GM19452 (cell line): ENCODE measurements around the gene SMARCA1.
"Not testable (repeated sequence)": the region's sequence is repeated elsewhere in the genome, so short reads cannot be mapped to it uniquely, and the experiment has no call there.

ENCODE experiments used
- ATAC-seq: cut with Tn5 transposase; IDR thresholded peaks from one replicate; pipeline ENCODE4 v1.9.1; 2021; ENCODE audit not compliant: unreplicated experiment

Gene SMARCA1, protein sequence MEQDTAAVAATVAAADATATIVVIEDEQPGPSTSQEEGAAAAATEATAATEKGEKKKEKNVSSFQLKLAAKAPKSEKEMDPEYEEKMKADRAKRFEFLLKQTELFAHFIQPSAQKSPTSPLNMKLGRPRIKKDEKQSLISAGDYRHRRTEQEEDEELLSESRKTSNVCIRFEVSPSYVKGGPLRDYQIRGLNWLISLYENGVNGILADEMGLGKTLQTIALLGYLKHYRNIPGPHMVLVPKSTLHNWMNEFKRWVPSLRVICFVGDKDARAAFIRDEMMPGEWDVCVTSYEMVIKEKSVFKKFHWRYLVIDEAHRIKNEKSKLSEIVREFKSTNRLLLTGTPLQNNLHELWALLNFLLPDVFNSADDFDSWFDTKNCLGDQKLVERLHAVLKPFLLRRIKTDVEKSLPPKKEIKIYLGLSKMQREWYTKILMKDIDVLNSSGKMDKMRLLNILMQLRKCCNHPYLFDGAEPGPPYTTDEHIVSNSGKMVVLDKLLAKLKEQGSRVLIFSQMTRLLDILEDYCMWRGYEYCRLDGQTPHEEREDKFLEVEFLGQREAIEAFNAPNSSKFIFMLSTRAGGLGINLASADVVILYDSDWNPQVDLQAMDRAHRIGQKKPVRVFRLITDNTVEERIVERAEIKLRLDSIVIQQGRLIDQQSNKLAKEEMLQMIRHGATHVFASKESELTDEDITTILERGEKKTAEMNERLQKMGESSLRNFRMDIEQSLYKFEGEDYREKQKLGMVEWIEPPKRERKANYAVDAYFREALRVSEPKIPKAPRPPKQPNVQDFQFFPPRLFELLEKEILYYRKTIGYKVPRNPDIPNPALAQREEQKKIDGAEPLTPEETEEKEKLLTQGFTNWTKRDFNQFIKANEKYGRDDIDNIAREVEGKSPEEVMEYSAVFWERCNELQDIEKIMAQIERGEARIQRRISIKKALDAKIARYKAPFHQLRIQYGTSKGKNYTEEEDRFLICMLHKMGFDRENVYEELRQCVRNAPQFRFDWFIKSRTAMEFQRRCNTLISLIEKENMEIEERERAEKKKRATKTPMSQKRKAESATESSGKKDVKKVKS

DNA sequence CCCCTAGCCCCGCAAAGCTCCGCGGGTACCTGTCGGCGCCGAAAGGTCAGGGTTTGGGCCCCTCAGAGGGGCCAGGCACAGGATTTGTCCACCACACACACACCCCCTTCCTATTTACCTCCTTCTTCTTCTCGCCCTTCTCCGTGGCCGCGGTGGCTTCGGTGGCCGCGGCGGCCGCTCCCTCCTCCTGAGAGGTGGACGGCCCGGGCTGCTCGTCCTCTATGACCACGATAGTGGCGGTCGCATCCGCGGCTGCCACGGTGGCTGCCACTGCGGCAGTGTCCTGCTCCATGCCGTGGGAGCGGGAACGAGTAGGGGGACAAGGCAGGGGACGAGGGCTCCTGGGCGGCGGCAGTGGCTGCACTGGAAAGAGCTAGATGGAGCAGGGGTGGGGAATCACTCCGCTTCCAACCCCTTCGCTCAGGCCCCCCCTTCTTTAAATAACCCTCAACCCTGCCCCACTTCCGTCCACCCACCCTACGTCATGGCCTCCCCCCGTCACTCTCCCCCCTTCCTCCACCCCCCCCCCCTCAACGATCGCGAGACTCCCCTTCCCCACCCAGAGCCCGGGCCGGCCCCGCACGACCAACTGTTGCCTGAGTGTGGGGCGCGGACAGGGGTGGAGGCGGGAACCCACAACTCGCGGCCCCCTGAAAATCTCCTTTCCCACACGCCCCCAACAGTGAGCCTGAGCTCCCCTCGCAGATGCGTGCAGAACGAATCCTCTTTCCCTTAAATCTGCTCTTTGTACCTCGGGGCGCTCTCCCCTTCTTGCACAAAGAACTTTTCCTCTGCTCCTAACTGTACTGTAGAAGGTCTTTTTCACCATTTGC is at the start of gene SMARCA1:
SMARCA1 (minus strand) TSS at position 412 of the 833 bp plus-strand sequence; CDS start at position 292, 120 bp downstream.
- ATAC-seq = no peak

DNA sequence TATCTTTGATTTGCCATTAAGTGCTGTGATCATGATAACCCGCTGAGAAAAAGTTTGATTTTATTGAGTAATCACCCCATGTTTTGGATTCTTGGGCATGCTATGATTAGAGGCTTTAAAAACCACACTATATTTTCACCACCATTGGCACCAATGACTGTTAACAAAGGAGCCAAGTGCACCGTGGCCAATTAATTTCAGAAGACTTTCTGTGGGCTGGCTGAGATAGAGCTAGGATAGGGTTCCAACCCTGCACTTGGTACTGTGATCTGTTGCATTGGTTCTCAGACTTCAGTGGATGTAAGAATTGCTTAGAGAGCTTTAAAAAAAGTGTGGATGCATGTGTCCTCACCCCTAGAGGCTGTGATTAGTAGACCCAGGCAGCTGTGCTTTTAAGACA is 49.1 kb upstream of the SMARCA1 start:
- ATAC-seq = no peak

DNA sequence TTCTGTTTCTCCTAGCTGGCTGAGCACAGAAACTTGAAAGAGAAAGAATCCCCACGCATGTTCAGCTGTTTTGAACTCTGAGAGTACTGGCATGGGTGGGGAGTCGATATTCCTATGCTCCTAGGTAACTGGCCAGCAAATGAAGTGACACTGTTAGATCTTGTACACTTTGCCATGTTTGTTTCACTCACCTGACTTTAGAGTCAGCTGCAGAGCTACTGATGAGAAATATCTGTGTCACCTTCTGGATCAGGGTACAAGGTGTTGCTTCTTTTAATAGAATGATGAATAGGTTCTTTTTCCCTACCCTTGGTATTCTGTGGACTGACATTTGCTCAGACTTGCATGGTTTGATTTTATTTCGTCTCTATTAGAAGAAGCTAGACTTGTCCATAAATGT is 45.1 kb upstream of the SMARCA1 start:
- ATAC-seq = no peak

DNA sequence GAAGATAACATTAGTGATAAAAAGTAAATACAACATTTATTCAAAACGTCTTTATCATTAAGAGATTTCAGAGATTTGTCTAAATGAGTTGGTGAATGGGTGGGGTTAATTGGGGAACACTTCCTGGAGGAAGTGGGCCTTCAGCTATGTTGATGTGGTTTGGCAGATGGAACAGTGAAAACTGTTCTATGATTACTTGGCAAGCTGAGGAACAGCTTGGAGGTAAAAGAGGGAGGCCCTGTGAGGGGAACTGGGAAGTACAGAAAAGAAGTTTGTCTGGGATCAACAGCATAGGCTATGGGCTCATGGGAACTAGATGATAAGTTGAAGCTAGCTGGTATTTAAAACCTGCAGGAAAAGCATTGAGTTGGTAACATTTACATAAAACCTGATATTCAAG is 42.8 kb upstream of the SMARCA1 start:
- ATAC-seq = no peak

DNA sequence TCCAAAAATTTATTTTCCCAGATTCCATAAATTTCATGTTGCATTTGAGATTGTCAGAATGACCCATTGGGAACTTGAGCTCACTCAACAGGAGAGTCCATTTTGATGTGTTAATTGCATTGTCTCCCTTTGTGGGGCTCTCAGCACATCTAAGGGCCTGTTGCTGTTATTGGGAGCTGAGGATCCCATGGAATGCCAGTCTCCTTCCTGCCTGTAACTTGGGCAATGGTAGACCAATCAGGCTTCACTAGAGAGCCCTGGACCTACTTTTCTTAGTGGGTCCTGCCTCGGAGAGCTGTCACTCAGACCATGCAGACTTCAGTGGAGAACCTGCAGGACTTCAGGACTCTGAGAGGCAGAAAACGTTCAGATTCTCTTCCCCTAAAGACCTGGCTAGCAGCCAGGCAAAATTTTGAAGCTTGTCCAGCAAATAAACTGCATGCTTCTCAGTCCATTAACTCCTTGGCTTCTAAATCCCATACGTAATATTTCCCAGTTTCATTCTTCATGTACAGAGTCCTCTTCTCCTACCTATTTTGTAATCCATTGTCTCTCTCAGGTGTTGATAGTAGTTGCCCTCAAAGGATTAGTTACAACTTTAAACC is 41.9 kb upstream of the SMARCA1 start:
- ATAC-seq = no peak

DNA sequence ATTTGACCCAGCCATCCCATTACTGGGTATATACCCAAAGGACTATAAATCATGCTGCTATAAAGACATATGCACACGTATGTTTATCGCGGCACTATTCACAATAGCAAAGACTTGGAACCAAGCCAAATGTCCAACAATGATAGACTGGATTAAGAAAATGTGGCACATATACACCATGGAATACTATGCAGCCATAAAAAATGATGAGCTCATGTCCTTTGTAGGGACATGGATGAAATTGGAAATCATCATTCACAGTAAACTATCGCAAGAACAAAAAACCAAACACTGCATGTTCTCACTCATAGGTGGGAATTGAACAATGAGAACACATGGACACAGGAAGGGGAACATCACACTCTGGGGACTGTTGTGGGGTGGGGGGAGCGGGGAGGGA is 41.1 kb upstream of the SMARCA1 start:
- ATAC-seq = not testable (repeated sequence)

DNA sequence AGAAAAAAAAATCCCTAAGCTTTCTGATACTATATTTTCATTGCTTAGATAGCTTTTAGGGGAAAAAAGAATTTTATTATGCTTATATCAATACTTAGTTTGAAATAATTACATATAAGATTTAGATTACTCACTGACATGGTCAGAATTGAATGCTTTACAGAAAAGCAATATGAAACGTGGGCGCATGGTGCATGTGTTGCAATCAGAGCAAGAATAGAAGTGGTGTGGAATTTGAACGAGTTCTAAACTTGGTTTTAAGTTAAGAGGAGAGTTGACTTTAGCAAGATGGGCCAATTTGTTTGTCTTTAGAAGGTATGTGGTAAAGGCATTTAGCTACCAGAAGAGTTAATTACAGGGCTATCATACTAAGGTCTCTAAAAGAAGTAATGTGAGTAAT is 38.2 kb upstream of the SMARCA1 start:
- ATAC-seq = no peak

DNA sequence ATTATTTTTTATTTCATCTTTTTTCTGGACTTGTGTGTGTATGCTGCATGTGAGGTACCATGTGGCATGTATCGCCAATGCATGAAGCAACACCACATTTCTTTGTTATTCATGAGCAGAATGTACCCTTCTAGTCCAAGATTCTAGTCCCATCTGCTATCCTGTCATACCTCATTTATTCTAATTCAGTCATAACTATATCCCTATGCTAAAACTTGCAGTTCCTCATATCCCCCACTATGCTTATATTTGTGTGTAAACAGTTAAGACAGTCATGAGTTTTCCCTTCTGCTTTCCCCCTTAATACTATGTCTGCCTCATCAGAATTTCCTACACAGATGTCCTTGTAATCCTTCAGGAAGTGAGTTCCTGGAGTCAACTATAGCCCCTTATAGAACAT is 36.5 kb upstream of the SMARCA1 start:
- ATAC-seq = no peak

DNA sequence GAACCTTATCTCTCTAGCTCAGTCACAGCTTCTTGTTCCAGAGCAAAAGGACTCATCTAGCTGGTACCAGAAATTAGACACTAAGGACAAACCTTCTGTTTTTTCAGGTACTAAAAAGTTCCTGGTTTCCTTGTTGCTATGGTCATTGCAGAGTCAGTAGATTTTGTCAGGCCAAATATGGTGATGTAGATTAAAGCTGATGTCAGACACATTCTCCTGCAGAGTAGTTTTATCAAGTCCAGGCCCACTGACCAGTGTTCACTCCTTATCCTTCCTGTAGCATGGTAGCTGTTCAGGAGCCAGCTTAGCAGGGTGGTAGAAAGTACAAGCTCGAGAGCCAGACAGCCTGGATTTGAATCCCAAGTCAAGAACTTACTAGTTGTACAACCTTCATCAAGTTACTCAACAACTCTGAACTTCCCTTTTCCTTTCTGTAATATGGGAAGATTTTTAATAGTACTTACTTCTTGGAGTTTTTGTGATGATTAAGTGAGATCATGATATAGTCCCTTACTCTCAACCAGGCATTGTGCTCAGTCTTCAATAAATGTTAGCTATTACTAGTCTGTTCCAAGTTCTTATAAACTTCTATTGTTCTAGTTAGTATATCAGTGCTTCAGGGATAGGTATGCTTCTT is 34.7 kb upstream of the SMARCA1 start:
- ATAC-seq = no peak

DNA sequence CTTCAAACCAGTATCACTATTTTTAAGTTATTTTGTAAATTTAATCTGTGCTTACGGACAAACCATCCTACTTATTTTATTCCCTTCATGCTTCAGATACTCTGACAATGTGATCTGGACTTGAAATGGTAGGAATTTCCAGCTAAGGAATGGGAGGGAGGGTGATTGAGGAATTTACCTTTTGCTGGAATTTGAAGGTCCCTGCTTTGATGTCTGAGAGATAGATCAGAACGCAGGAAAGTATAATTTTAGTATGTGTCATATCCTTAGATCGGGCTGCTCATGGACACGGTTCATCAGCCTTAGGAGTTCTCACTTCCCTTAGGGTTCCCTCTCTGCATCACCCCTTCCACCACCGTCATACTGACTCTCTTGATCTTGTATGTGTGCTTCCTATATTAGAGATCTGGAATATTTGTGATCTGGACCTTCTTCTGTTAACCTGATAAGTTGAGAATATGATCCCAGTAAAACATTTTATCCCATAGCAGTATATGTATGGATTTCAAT is 33.6 kb upstream of the SMARCA1 start:
- no peak for ATAC-seq

DNA sequence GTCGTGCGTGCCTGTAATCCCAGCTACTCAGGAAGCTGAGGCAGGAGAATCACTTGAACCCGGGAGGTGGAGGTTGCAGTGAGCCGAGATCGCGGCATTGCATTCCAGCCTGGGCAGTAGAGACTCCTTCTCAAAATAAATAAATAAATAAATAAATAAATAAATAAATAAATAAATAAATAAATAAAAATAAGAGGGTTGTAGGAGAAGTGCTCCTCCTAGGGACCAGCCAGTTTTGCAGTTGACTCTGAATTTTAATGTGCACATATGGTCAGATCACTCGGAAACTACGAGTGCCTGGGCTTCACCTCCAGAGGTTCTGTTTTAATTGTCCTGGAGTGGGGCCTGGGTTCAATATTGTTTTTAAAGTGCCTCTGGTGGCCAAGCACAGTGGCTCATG is 31.5 kb upstream of the SMARCA1 start:
- ATAC-seq = not testable (repeated sequence)

DNA sequence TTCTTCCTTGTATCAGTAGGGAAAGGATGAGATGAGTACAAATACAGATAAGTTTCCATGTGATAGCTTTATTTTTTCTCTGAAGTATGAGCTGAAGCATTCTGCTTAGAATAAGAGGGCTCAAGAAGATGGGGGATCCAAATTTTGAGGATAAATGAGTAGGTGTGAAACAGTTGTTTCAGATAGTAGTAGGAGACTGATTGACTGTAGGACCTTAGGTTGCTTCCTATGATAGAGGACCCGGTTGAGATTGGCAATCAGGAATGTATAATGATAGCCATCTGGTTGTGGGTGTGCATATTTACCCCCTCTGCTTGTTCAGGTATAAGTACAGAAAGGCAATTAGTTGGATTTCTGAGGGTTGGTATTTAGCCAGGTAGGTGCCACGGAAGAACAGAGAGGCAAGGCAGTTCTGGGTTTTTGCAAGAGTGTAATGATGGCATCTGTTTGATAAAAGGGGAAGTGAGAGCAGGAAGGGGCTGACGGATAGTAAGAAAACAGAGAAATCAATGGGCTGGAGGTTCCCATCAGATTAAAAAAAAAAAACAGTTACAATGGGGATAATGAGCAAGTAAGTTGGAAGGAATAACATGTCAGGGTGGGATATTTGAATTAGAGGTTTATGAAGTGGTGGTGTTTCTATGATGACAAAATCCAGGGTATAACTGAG is 30.5 kb upstream of the SMARCA1 start:
- ATAC-seq = peak; percentile 96

DNA sequence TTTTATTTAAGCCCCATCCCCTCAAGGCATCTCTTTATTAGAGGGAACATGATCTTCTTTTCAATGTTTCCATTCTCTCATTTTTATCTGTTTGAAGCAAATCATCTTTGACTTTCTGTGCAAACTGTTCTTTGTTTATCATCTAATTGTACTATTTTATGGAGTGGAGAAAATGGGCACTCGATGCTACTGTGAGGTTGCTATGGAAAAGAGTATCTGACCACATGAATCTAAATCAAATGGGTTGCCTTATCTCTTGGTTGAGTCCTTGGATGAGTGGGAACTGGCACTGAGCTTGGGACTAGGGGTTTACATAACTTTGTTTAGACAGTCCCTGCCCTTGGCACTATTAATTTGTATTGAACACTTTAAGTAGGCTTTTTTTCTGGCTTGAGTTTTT is 25.8 kb upstream of the SMARCA1 start:
- no peak for ATAC-seq

DNA sequence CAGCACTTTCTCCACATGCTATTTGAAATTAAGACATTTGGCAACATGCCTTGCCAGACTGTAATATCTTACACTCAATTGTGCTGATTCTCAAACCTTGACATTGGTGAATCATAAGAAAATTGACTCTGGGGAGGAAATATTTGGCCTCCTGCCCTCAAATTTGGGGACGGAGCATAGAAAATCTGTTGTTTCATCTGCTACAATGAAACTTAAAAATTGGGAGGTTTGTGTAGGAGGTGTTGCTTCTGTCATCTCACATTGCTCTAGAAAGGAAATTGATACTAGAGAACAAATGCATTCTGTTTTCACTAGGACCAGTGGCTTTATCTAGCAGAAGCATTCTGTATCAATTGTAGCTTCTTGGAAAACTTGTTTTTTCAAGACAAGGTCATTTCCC is 22.1 kb upstream of the SMARCA1 start:
- ATAC-seq = no peak

DNA sequence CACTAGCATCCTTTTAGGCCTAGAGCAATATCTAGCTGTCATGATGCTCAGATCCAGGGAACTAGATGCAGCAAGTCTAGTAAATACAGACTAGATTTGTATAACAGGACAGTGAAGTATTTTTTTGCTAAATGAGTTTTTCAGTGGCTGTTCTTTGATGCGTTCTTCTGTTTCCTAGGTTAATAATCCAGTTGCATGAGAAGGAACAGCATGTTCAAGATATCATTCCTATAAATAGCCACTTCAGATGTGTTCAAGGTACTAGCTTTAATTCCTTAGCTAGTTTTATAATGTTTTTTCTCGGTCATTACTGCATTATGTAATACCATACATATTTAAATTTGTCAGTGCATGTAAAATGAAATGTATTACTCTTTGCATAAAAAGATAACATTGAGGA is 21.5 kb upstream of the SMARCA1 start:
- ATAC-seq = no peak

DNA sequence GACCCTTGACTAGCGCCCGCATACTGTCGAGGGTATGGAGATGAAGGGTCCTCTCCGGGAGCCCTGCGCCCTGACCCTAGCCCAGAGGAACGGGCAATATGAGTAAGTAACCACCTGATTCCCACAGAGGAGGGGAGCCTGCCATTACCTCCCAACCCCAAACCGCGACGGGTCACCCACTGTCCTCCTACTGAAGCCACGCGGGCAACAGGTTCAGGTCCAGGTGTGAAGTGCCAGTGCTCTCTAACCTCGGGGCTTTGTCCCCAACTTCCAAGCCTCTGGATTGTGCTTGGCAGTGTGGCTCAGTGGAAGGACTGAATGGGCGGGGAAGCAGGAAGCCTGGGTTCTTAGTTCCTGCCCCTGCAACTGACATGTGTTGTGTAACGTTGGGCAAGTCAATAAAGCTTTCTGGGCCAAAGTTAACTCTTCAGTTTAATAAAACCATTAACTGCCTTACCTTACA is 17.5 kb upstream of the SMARCA1 start:
- peak; percentile 26 for ATAC-seq

DNA sequence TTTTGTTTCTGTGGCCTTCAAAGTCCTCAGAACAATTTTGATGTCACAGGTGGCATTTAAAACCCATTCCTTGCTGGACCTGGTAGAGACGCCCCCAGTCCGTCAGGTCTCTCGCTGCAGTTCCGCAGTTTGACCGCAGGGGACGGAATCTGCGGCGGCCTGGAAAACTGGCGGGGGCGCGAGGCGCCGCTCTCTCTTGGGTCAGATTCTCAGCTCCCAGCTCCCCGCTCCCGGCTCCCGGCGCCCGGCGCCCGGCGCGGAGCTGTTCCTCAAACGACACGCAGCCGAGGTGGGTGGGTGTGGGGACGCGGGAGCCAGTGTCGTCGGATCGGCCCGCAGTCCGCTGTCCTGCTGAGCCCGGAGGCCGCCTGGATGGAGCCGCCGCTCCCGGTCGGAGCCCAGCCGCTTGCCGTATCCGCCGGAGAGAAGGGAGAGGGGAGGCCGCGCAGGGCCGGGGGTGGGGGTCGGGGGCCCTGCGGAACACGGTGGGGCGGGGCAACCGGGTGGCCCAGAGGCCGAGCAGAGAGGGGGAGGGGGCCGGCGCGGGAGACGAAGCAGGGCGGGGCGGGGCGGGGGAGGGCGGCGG is 16.9 kb upstream of the SMARCA1 start, which contains the start of gene OCRL:
OCRL (plus strand) TSS at position 192 of the 586 bp plus-strand sequence; CDS start at position 373, 181 bp downstream.
- ATAC-seq = peak; percentile 96

DNA sequence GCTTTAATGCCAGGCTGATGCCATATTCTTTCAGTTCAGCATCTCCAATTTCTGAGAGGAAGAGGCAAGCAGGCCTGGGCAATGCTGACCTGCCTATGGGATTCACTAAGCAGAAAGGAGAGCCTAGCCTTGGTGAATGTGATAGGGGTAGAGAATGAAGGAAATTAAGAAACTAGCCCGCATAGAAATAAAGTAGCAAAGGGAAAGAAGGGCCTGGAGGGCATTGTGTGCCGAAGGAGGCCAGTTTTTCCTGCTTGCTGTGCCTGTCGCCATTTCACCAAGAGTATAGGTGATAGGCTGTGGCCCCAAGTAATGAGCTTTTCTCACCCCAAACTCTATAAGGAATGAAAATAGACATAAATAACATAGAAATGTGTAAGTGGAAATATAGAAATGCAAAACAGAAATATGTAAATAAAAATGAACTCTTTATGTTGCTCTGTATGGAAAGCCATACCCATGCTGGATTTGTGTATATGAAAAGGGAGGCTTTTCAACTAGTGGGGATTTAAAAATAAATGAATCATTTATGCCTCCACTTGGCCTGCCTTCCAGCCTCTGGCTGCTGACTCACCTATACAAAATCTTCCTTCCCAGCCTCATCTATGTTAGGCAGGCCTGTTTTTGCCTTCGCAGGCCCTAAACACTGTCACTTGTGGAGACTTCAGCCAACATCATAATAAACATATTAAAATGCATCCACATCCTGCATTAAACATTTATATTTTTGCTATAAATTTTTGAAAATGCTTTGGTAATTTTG is 11.7 kb upstream of the SMARCA1 start:
- no peak for ATAC-seq
